ENCODE data around the gene HID1. TPM values are rescaled to one million over a fixed set of nuclear protein-coding genes. Genes with fewer than 3 reads are reported as not detected.

The HID1 gene
- total RNA-seq, 1 experiment from 2014 or later, result 43.8 TPM

- Histone ChIP-seq H3K4me3 (replicated peaks in 1 of 2; ENCODE audit: low read depth in 1 of 2, low read length in 2 of 2) (no peak overlapping the region), H3K9me2 (ENCODE audit: insufficient read depth) (no peaks in the 10 kb centered on the region), H3K4me2 (ENCODE audit: low read length) (no peak overlapping the region), H4K20me1 (ENCODE audit: insufficient read depth) (no peaks in the 10 kb centered on the region), H3K79me2 (ENCODE audit: insufficient read depth, low read length) (no peaks in the 10 kb centered on the region), H3K27ac (ENCODE audit: low read depth, low read length) (no peak overlapping the region), H3K36me3 (ENCODE audit: control insufficient read depth in 1 of 2, insufficient read depth in 2 of 2, low read length in 2 of 2) (peaks cover 4 to 19% of the 10 kb centered on the region in 2 experiments; a peak in 2 of 4 replicates), H2AFZ (ENCODE audit: low read depth, low read length, poor library complexity, severe bottlenecking) (no peak overlapping the region), H3K27me3 (ENCODE audit: insufficient read depth, low read length) (no peaks in the 10 kb centered on the region), H3K9me3 (ENCODE audit: control insufficient read depth in 1 of 2, insufficient read depth in 1 of 2, low read depth in 1 of 2, low read length in 2 of 2) (no peaks in the 10 kb centered on the region), H3K9ac (ENCODE audit: low read length) (no peak overlapping the region), H3K4me1 (ENCODE audit: control insufficient read depth in 1 of 2, insufficient read depth in 2 of 2, low read length in 2 of 2) (peaks cover 0 to 3% of the 10 kb centered on the region in 2 experiments; a peak in 1 of 4 replicates)
- TSS peak; percentile 41 for BruUV-seq (replicated peaks)
- ChIA-PET RAD21 (ENCODE audit: low non-redundant PET in 1 of 2, low total read pairs in 2 of 2, uncharacterized antibody in 2 of 2, unreplicated experiment in 2 of 2) (no interaction called here), CTCF (interaction anchor here (4.0 kb wide), 1 partner anchor 44 kb away, joined by 32 read pairs; no protein-coding TSS in a partner anchor), POLR2A (interaction anchor here (0.6 kb wide), 1 partner anchor 599 kb away, joined by 3 read pairs; no protein-coding TSS in a partner anchor)
- TF ChIP-seq, protein P1, sequence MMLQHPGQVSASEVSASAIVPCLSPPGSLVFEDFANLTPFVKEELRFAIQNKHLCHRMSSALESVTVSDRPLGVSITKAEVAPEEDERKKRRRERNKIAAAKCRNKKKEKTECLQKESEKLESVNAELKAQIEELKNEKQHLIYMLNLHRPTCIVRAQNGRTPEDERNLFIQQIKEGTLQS (IDR thresholded peaks at IDR 0.05), result no peak
- TF ChIP-seq SIN3A (IDR thresholded peaks at IDR 0.05; ENCODE audit: low read depth) (no peak), ELF1 (IDR thresholded peaks at IDR 0.05; ENCODE audit: borderline replicate concordance, low read depth) (no peak), RAD21 (IDR thresholded peaks at IDR 0.05; ENCODE audit: low read depth) (no peak), REST (IDR thresholded peaks at IDR 0.05; ENCODE audit: low read depth) (no peak), POLR2A (IDR thresholded peaks at IDR 0.05; ENCODE audit: borderline replicate concordance, extremely low read depth, insufficient read depth, insufficient read length) (no peak), TCF7L2 (IDR thresholded peaks at IDR 0.05; ENCODE audit: borderline replicate concordance, extremely low read depth, insufficient read depth, insufficient read length) (no peak), POLR2AphosphoS5 (IDR thresholded peaks at IDR 0.05; ENCODE audit: low read depth, low read length) (no peak), SP1 (IDR thresholded peaks at IDR 0.05; ENCODE audit: low read depth) (no peak), CBX3 (IDR thresholded peaks at IDR 0.05; ENCODE audit: low read depth) (no peak), FOSL1 (IDR thresholded peaks at IDR 0.05; ENCODE audit: low read depth) (no peak), EGR1 (IDR thresholded peaks at IDR 0.05; ENCODE audit: low read depth) (no peak), CEBPB (IDR thresholded peaks at IDR 0.05; ENCODE audit: low read depth) (no peak)
- TF ChIP-seq, protein P2, sequence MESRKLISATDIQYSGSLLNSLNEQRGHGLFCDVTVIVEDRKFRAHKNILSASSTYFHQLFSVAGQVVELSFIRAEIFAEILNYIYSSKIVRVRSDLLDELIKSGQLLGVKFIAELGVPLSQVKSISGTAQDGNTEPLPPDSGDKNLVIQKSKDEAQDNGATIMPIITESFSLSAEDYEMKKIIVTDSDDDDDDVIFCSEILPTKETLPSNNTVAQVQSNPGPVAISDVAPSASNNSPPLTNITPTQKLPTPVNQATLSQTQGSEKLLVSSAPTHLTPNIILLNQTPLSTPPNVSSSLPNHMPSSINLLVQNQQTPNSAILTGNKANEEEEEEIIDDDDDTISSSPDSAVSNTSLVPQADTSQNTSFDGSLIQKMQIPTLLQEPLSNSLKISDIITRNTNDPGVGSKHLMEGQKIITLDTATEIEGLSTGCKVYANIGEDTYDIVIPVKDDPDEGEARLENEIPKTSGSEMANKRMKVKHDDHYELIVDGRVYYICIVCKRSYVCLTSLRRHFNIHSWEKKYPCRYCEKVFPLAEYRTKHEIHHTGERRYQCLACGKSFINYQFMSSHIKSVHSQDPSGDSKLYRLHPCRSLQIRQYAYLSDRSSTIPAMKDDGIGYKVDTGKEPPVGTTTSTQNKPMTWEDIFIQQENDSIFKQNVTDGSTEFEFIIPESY (IDR thresholded peaks at IDR 0.05; ENCODE audit: extremely low read depth, insufficient replicate concordance, low read length), result no peak
- DNase-seq (ENCODE audit: low read depth, low spot score) (no peak), ATAC-seq (no peak)
- intact Hi-C loops (cut with micrococcal nuclease), result no loop called here
Measured at GRCh38 chr17:75005291-75005690, 32.7 kb upstream of the HID1 start.
